Gastroesophageal sphincter (tissue), 3 donors: ENCODE data around the gene AGTPBP1.

Experiments used
- CTCF ChIP-seq, 4 experiments: fragments of 200-600 bp in 2 of 4; fragments of 450-650 bp in 2 of 4; sonication (generic) in 1 of 4; IDR thresholded peaks; one replicate each; pipeline ENCODE4 v1.5.1; 2017 to 2019; ENCODE audit warnings: antibody characterized with exemption in 4 of 4, mild to moderate bottlenecking in 2 of 4, moderate library complexity in 2 of 4
- EP300 ChIP-seq: sonication (generic); formaldehyde crosslinking; IDR thresholded peaks from one replicate; pipeline ENCODE4 v1.6.1; 2017; ENCODE audit warnings: antibody characterized with exemption, mild to moderate bottlenecking
- POLR2A ChIP-seq, 2 donors: fragments of 450-650 bp; IDR thresholded peaks; one replicate each; pipeline ENCODE4 v1.6.1; 2017; ENCODE audit warnings: antibody characterized with exemption in 2 of 2, mild to moderate bottlenecking in 2 of 2, moderate library complexity in 1 of 2
- POLR2AphosphoS5 ChIP-seq: sonication (generic); formaldehyde crosslinking; IDR thresholded peaks from one replicate; pipeline ENCODE4 v1.6.1; 2017; ENCODE audit warnings: antibody characterized with exemption

- TF ChIP-seq CTCF (IDR thresholded peaks at IDR 0.05): no peak
- TF ChIP-seq POLR2AphosphoS5: no peak
- no peak for TF ChIP-seq POLR2A (IDR thresholded peaks at IDR 0.05)
- TF ChIP-seq EP300: no peak
These were observed 182.2 kb downstream of the AGTPBP1 start for GRCh38 chr9:85559526-85559925.
